OCI-LY7 (cell line): ENCODE measurements around the gene CYP3A5. TPM values are rescaled to one million over a fixed set of nuclear protein-coding genes. Genes with fewer than 3 reads are reported as not detected.

Experiments
- BruUV-seq: library from RNA; stranded (reverse); fragments of 400-500 nt; replicated peaks from 2 replicates; lab custom pipeline; 2021; lab: Mats Ljungman, UMichigan
- CTCF ChIA-PET: fragments of 300-600 bp; sonication (Branson Sonifier 250); formaldehyde crosslinking; loops from one replicate; lab custom pipeline; 2022; ENCODE audit warnings: antibody characterized with exemption; ENCODE audit not compliant: unreplicated experiment; lab: Charles Lee
- POLR2A ChIA-PET: fragments of 300-600 bp; sonication (Branson Sonifier 250); formaldehyde crosslinking; loops from one replicate; lab custom pipeline; 2022; ENCODE audit warnings: antibody characterized with exemption; lab: Charles Lee
- DNase-seq: peaks from one replicate; pipeline ENCODE4 v3.0.0-alpha.2; 2015; ENCODE audit warnings: low spot score
- H2AFZ ChIP-seq: fragments of 200-600 bp; sonication (generic), shearing (Covaris generic); 2 replicates; pipeline ENCODE4 v1.6.1; 2014; ENCODE audit warnings: mild to moderate bottlenecking, antibody characterized with exemption, low read length, moderate library complexity
- H3K27ac ChIP-seq: fragments of 200-600 bp; sonication (generic); 2 replicates; pipeline ENCODE4 v1.5.1; 2014; ENCODE audit warnings: mixed run types, low read depth, mild to moderate bottlenecking, moderate library complexity, low read length, inconsistent platforms; ENCODE audit not compliant: poor library complexity, severe bottlenecking
- H3K36me3 ChIP-seq: fragments of 200-600 bp; sonication (generic); 2 replicates; pipeline ENCODE4 v1.6.1; 2014; ENCODE audit warnings: mild to moderate bottlenecking, antibody characterized with exemption, low read length, moderate library complexity, mixed read lengths; ENCODE audit not compliant: insufficient read depth
- H3K4me1 ChIP-seq: fragments of 200-600 bp; sonication (generic); 2 replicates; pipeline ENCODE4 v1.5.1; 2014; ENCODE audit warnings: mild to moderate bottlenecking, low read length; ENCODE audit not compliant: insufficient read depth, poor library complexity, severe bottlenecking
- H3K4me2 ChIP-seq: fragments of 200-600 bp; sonication (generic); 2 replicates; pipeline ENCODE4 v1.6.1; 2014; ENCODE audit warnings: mild to moderate bottlenecking, low read length
- H3K4me3 ChIP-seq: fragments of 200-600 bp; sonication (generic); 2 replicates; pipeline ENCODE4 v1.5.1; 2014; ENCODE audit warnings: mild to moderate bottlenecking, low read depth, low read length; ENCODE audit not compliant: poor library complexity, severe bottlenecking
- H3K79me2 ChIP-seq: fragments of 200-600 bp; sonication (generic); 2 replicates; pipeline ENCODE4 v1.6.1; 2016; ENCODE audit warnings: low read depth, mild to moderate bottlenecking, low read length, moderate library complexity, mixed read lengths; ENCODE audit not compliant: insufficient read depth
- H3K9me2 ChIP-seq: fragments of 200-600 bp; sonication (generic); 2 replicates; pipeline ENCODE4 v1.6.1; 2016; ENCODE audit warnings: mild to moderate bottlenecking, low read length, mixed read lengths; ENCODE audit not compliant: insufficient read depth
- H3K9me3 ChIP-seq: fragments of 200-600 bp; sonication (generic); 2 replicates; pipeline ENCODE4 v1.6.1; 2014; ENCODE audit warnings: mild to moderate bottlenecking, mixed run types, low read length, mixed read lengths
- H4K20me1 ChIP-seq: fragments of 200-600 bp; sonication (generic); 2 replicates; pipeline ENCODE4 v1.6.1; 2014; ENCODE audit warnings: mild to moderate bottlenecking, antibody characterized with exemption, low read length, moderate library complexity, mixed read lengths; ENCODE audit not compliant: insufficient read depth
- EZH2phosphoT487 ChIP-seq: fragments of 200-600 bp; sonication (generic); IDR thresholded peaks from 2 replicates; pipeline ENCODE4 v1.6.1; 2018; ENCODE audit warnings: low read depth, borderline replicate concordance, mild to moderate bottlenecking, mixed run types, antibody characterized with exemption, low read length, moderate library complexity, mixed read lengths
- intact Hi-C: fragments of 100-400 bp; cut with micrococcal nuclease; formaldehyde crosslinking; loops from one replicate; pipeline ENCODE4 v1.10.0; 2022; ENCODE audit not compliant: unreplicated experiment
- total RNA-seq, 2 experiments: library from RNA; depleted of rRNA in 1 of 2; stranded (reverse); fragments of >200 nt in 1 of 2; shearing (Covaris generic) in 1 of 2; gene quantifications; 2 replicates each; pipeline ENCODE4 v1.2.3, GENCODE V29; 2014 to 2022
- TF ChIP-seq, protein P1 (sequence below): fragments of 200-600 bp; sonication (generic); conservative IDR thresholded peaks from 2 replicates; pipeline ENCODE4 v1.5.1; 2014; ENCODE audit warnings: mild to moderate bottlenecking, antibody characterized with exemption, low read length, moderate library complexity, mixed read lengths

The CYP3A5 gene
- total RNA-seq, 2 experiments from 2014 or later: not detected

DNA sequence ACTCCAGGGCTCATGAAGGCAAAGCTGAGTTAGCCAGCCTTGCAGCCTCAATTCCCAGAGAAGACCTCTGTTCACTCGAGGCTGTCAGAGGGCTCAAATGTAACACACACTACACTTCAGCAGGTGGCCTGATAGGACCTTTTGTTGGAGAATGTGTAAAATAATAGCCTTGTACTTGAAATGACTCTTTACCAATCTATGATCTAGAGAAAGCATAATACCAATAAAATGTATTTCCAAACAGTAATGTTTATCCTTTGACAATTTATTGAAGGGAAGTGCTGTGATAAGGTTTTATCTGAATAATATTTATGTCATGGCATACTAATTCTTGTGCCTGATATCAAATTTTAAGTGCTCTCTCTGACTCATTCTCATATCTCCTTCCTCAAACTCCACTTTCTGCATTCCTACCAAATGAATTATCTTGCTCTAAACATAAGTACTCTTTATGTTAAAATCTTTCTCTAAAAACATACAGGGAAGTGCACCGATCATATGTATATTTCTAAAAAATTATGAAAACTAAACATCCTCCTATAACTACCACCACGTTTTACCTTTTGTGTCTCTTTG, 34.3 kb upstream of the CYP3A5 start:
- DNase-seq: no peak
- Histone ChIP-seq H3K9me3 (no peaks in the 10 kb centered on the region), H3K79me2 (no peaks in the 10 kb centered on the region), H4K20me1 (no peaks in the 10 kb centered on the region), H3K4me1 (no peaks in the 10 kb centered on the region), H3K4me2 (no peak overlapping the region), H2AFZ (no peak overlapping the region), H3K4me3 (no peak overlapping the region), H3K36me3 (no peaks in the 10 kb centered on the region), H3K27ac (no peak overlapping the region), H3K9me2 (no peaks in the 10 kb centered on the region)
- intact Hi-C loops: no loop called here
- ChIA-PET POLR2A (no interaction called here), CTCF (no interaction called here)
- no TSS peak for BruUV-seq
- no peak for TF ChIP-seq EZH2phosphoT487

GRCh38 chr7:99709838-99710578, 30.2 kb upstream of the CYP3A5 start:
- DNase-seq: no peak
- H4K20me1 ChIP-seq: no peaks in the 10 kb centered on the region
- POLR2A ChIA-PET: no interaction called here
- intact Hi-C loops: no loop called here
- no peaks in the 10 kb centered on the region for H3K9me3 ChIP-seq
- CTCF ChIA-PET: no interaction called here
- no TSS peak for BruUV-seq
- no peak for TF ChIP-seq EZH2phosphoT487
- no peak overlapping the region for H3K27ac ChIP-seq
- H3K4me2 ChIP-seq: no peak overlapping the region
- no peaks in the 10 kb centered on the region for H3K79me2 ChIP-seq
- no peaks in the 10 kb centered on the region for H3K36me3 ChIP-seq
- H3K9me2 ChIP-seq: no peaks in the 10 kb centered on the region
- H3K4me3 ChIP-seq: no peak overlapping the region
- H2AFZ ChIP-seq: no peak overlapping the region
- H3K4me1 ChIP-seq: no peaks in the 10 kb centered on the region

DNA sequence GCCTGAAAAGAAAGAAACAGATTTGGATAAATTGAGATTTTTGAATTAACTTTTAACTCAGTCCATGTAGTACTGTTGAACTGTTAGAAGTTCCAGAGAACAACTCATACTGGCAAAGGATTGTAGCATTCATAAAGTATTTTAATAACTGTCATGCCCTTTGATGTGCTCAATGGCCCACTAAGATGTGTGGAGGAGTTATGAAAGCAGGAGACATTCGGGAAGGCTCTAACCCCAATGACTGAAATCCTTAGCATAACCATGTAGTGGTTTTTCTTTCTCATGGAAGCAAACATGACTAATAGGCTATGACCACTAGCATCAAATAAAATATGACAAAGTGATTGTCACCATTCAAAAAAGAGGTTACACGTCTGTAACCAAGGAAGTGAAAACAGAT, 29.5 kb upstream of the CYP3A5 start:
- no peaks in the 10 kb centered on the region for H3K36me3 ChIP-seq
- no peak overlapping the region for H2AFZ ChIP-seq
- no peaks in the 10 kb centered on the region for H3K9me3 ChIP-seq
- no peak overlapping the region for H3K27ac ChIP-seq
- intact Hi-C loops: no loop called here
- H3K9me2 ChIP-seq: no peaks in the 10 kb centered on the region
- TF ChIP-seq, protein P1, sequence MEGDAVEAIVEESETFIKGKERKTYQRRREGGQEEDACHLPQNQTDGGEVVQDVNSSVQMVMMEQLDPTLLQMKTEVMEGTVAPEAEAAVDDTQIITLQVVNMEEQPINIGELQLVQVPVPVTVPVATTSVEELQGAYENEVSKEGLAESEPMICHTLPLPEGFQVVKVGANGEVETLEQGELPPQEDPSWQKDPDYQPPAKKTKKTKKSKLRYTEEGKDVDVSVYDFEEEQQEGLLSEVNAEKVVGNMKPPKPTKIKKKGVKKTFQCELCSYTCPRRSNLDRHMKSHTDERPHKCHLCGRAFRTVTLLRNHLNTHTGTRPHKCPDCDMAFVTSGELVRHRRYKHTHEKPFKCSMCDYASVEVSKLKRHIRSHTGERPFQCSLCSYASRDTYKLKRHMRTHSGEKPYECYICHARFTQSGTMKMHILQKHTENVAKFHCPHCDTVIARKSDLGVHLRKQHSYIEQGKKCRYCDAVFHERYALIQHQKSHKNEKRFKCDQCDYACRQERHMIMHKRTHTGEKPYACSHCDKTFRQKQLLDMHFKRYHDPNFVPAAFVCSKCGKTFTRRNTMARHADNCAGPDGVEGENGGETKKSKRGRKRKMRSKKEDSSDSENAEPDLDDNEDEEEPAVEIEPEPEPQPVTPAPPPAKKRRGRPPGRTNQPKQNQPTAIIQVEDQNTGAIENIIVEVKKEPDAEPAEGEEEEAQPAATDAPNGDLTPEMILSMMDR: no peak
- TF ChIP-seq EZH2phosphoT487: no peak
- H3K4me3 ChIP-seq: no peak overlapping the region
- ChIA-PET POLR2A (no interaction called here), CTCF (no interaction called here)
- DNase-seq: no peak
- no TSS peak for BruUV-seq
- no peaks in the 10 kb centered on the region for H3K4me1 ChIP-seq
- no peaks in the 10 kb centered on the region for H4K20me1 ChIP-seq
- no peaks in the 10 kb centered on the region for H3K79me2 ChIP-seq
- H3K4me2 ChIP-seq: no peak overlapping the region
